ENCODE results near the gene TAF15.

GRCh38 chr17:35876534-35876933 lies 67.2 kb downstream of the TAF15 start:
- TF ChIP-seq CTCF (IDR thresholded peaks at IDR 0.05) (no peak), POLR2A (IDR thresholded peaks at IDR 0.05) (no peak)

All from right lobe of liver (tissue), 4 donors.